HepG2 (cell line): ENCODE data around the gene SNAI3.

ENCODE experiments used
- GPBP1L1 ChIP-seq: sonication (generic); formaldehyde crosslinking; IDR thresholded peaks from 2 replicates; pipeline ENCODE4 v1.5.0; 2020; ENCODE audit warnings: mild to moderate bottlenecking, missing genetic modification reagents
- NCOA1 ChIP-seq: sonication (generic); formaldehyde crosslinking; IDR thresholded peaks from 2 replicates; pipeline ENCODE4 v1.9.0; 2021; ENCODE audit warnings: missing genetic modification reagents
- NR2F1 ChIP-seq, 2 experiments: fragments of 450-650 bp in 1 of 2; formaldehyde crosslinking in 1 of 2; IDR thresholded peaks; 2 replicates each; pipeline versions ENCODE4 v1.5.0 to v1.6.1; 2016 to 2020; ENCODE audit warnings: mild to moderate bottlenecking in 1 of 2, missing compliant biosample characterization in 1 of 2, missing genetic modification reagents in 1 of 2, moderate library complexity in 1 of 2
- POLR2A ChIP-seq, 2 experiments: IDR thresholded peaks; 2 replicates each; pipeline ENCODE4 v1.6.1; 2011; ENCODE audit warnings: low read depth in 2 of 2, low read length in 2 of 2, mild to moderate bottlenecking in 1 of 2, moderate library complexity in 1 of 2; ENCODE audit not compliant: insufficient read depth in 1 of 2
- STAT6 ChIP-seq: sonication (generic); formaldehyde crosslinking; IDR thresholded peaks from 2 replicates; pipeline ENCODE4 v1.4.0; 2020; ENCODE audit warnings: missing genetic modification reagents, mild to moderate bottlenecking, borderline replicate concordance
- ZBTB46 ChIP-seq: sonication (generic); formaldehyde crosslinking; IDR thresholded peaks from 2 replicates; pipeline ENCODE4 v1.4.0; 2020; ENCODE audit warnings: mild to moderate bottlenecking, missing genetic modification reagents, borderline replicate concordance
- ZNF614 ChIP-seq: IDR thresholded peaks from 2 replicates; pipeline ENCODE4 v1.6.1; 2018; ENCODE audit warnings: missing biosample characterization, missing genetic modification reagents, inconsistent platforms, borderline replicate concordance

GRCh38 chr16:88705076-88705684 is 18.9 kb upstream of the SNAI3 start:
- TF ChIP-seq POLR2A (IDR thresholded peaks at IDR 0.05; ENCODE audit: insufficient read depth in 1 of 2, low read depth in 2 of 2, low read length in 2 of 2) (no peak), GPBP1L1 (CRISPR knock-in tag) (no peak), ZBTB46 (CRISPR knock-in tag) (no peak), ZNF614 (CRISPR knock-in tag) (no peak), STAT6 (no peak), NCOA1 (CRISPR knock-in tag) (no peak), NR2F1 (CRISPR knock-in tag; IDR thresholded peaks at IDR 0.05) (no peak)
